Astrocyte (in vitro differentiated cells and primary cell): ENCODE results near the gene UTY.

Experiments used
- CTCF ChIP-seq: IDR thresholded peaks from 2 replicates; pipeline ENCODE4 v1.5.1; 2011; ENCODE audit warnings: low read depth, mild to moderate bottlenecking, inconsistent platforms, low read length, moderate library complexity; ENCODE audit not compliant: insufficient read depth
- EZH2 ChIP-seq: IDR thresholded peaks from 2 replicates; pipeline ENCODE4 v1.6.1; 2012; ENCODE audit warnings: mild to moderate bottlenecking, low read length, inconsistent platforms; ENCODE audit not compliant: insufficient read depth

GRCh38 chrY:13295026-13295425, 184.8 kb downstream of the UTY start:
- TF ChIP-seq CTCF (no peak), EZH2 (no peak)
